Keratinocyte (primary cell): Measurements from ENCODE around the gene LRIT2.

Source experiments
- CTCF ChIP-seq, 3 experiments: IDR thresholded peaks in 1 of 3; conservative IDR thresholded peaks in 1 of 3; optimal IDR thresholded peaks in 1 of 3; 2 replicates in 2 of 3; 3 replicates in 1 of 3; pipeline versions ENCODE3 to v1.5.1; 2011; ENCODE audit warnings: low read length in 3 of 3, mild to moderate bottlenecking in 3 of 3, moderate library complexity in 2 of 3, control low read depth in 1 of 3, inconsistent platforms in 1 of 3; ENCODE audit not compliant: insufficient read depth in 2 of 3; ENCODE audit errors: extremely low read depth in 1 of 3
- EZH2 ChIP-seq: IDR thresholded peaks from one replicate; pipeline ENCODE4 v1.6.1; 2012; ENCODE audit warnings: inconsistent platforms, mild to moderate bottlenecking, low read length, moderate library complexity

DNA sequence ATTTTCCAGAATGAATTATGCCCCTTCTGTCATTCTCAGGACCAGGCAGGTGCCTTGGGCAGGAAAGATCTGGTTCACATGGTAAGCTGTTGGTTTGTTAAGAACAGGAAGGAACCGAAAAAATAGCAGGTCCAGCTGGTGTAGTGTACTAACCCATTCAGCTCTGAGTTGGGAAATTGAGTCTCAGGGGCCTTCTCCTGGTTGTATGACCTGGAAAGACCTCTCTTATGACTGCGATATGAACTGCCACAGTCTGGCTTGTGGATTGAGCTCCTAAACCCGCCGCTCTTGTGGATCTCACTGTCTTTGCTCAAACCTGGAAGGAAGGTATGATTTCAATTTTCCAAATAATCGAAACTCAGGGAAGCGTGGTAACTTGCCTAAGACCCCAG lies 11.5 kb upstream of the LRIT2 start:
- TF ChIP-seq EZH2 (no peak), CTCF (optimal IDR thresholded peaks at IDR 0.05 in 1 of 3, IDR thresholded peaks at IDR 0.05 in 1 of 3, conservative IDR thresholded peaks at IDR 0.05 in 1 of 3; ENCODE audit: extremely low read depth in 1 of 3, insufficient read depth in 2 of 3, low read length in 3 of 3) (no peak)
